Raji (cell line): ENCODE results near the gene CRHR1.

Source experiments
- POLR2A ChIP-seq: IDR thresholded peaks from 2 replicates; pipeline ENCODE4 v1.6.1; 2011; ENCODE audit warnings: low read depth, low read length, control low read depth; ENCODE audit not compliant: insufficient read depth

Gene CRHR1

GRCh38 chr17:45777388-45777787 is 6.7 kb upstream of the CRHR1 start:
- TF ChIP-seq POLR2A: no peak

- TF ChIP-seq POLR2A: no peak
These were observed 3.2 kb upstream of the CRHR1 start for GRCh38 chr17:45780921-45781320.

- no peak for TF ChIP-seq POLR2A
These were observed 1.1 kb upstream of the CRHR1 start for GRCh38 chr17:45782889-45783592.

GRCh38 chr17:45783593-45784292 is 377 bp upstream of the CRHR1 start:
- TF ChIP-seq POLR2A: no peak

GRCh38 chr17:45784741-45785479 is 790 bp downstream of the CRHR1 start:
- no peak for TF ChIP-seq POLR2A

GRCh38 chr17:45785480-45786193 is 1.5 kb downstream of the CRHR1 start:
- TF ChIP-seq POLR2A: no peak

- no peak for TF ChIP-seq POLR2A
These were observed 2.2 kb downstream of the CRHR1 start for GRCh38 chr17:45786349-45786748.

GRCh38 chr17:45787044-45787443 is 2.9 kb downstream of the CRHR1 start:
- TF ChIP-seq POLR2A: no peak

- no peak for TF ChIP-seq POLR2A
These were observed 3.5 kb downstream of the CRHR1 start for GRCh38 chr17:45787656-45788055.

- TF ChIP-seq POLR2A: no peak
These were observed 3.9 kb downstream of the CRHR1 start for GRCh38 chr17:45788057-45788456.

- TF ChIP-seq POLR2A: no peak
These were observed 5.8 kb downstream of the CRHR1 start for GRCh38 chr17:45789874-45790273.

- no peak for TF ChIP-seq POLR2A
These were observed 6.3 kb downstream of the CRHR1 start for GRCh38 chr17:45790296-45790922.

- no peak for TF ChIP-seq POLR2A
These were observed 7.0 kb downstream of the CRHR1 start for GRCh38 chr17:45791041-45791582.

- no peak for TF ChIP-seq POLR2A
These were observed 7.8 kb downstream of the CRHR1 start for GRCh38 chr17:45791935-45792334.

GRCh38 chr17:45792437-45792836 is 8.3 kb downstream of the CRHR1 start:
- TF ChIP-seq POLR2A: no peak
